Smooth muscle cell (in vitro differentiated cells): ENCODE data around the gene RAB1B. TPM values are rescaled to one million over a fixed set of nuclear protein-coding genes. Genes with fewer than 3 reads are reported as not detected.

Experiments used
- DNase-seq: peaks from one replicate; lab custom pipeline; 2025; ENCODE audit not compliant: unreplicated experiment; lab: John Stamatoyannopoulos, UW
- H2AFZ ChIP-seq: fragments of 200-600 bp; sonication (generic); 2 replicates; pipeline ENCODE4 v1.6.0; 2016; ENCODE audit warnings: antibody characterized with exemption, low read depth, mild to moderate bottlenecking
- H3F3A ChIP-seq: fragments of 200-600 bp; sonication (generic); 2 replicates; pipeline ENCODE4 v1.6.0; 2017; ENCODE audit warnings: antibody characterized with exemption, low read depth
- H3K27ac ChIP-seq: fragments of 200-600 bp; sonication (generic); 2 replicates; pipeline ENCODE4 v1.5.1; 2016; ENCODE audit warnings: low read depth, mild to moderate bottlenecking
- H3K27me3 ChIP-seq: fragments of 200-600 bp; sonication (generic); 2 replicates; pipeline ENCODE4 v1.6.1; 2016; ENCODE audit warnings: low read depth, mild to moderate bottlenecking
- H3K36me3 ChIP-seq: fragments of 200-600 bp; sonication (generic); 2 replicates; pipeline ENCODE4 v1.5.1; 2016; ENCODE audit warnings: low read depth
- H3K4me1 ChIP-seq: fragments of 200-600 bp; sonication (generic); 2 replicates; pipeline ENCODE4 v1.5.1; 2016; ENCODE audit warnings: low read depth
- H3K4me2 ChIP-seq: fragments of 200-600 bp; sonication (generic); 2 replicates; pipeline ENCODE4 v1.6.0; 2016; ENCODE audit warnings: mild to moderate bottlenecking
- H3K4me3 ChIP-seq: fragments of 200-600 bp; sonication (generic); 2 replicates; pipeline ENCODE4 v1.5.1; 2016; ENCODE audit warnings: mild to moderate bottlenecking
- H3K79me2 ChIP-seq: fragments of 200-600 bp; sonication (generic); 2 replicates; pipeline ENCODE4 v1.6.0; 2016; ENCODE audit warnings: low read depth, mild to moderate bottlenecking
- H3K9ac ChIP-seq: fragments of 200-600 bp; sonication (generic); 2 replicates; pipeline ENCODE4 v1.6.0; 2016; ENCODE audit warnings: low read depth
- H3K9me3 ChIP-seq: fragments of 200-600 bp; sonication (generic); replicated peaks from 2 replicates; pipeline ENCODE4 v1.5.1; 2016; ENCODE audit warnings: low read depth
- H4K20me1 ChIP-seq: fragments of 200-600 bp; sonication (generic); 2 replicates; pipeline ENCODE4 v1.6.0; 2016; ENCODE audit warnings: low read depth
- CTCF ChIP-seq: fragments of 200-600 bp; sonication (generic); IDR thresholded peaks from 2 replicates; pipeline ENCODE4 v1.5.1; 2017; ENCODE audit warnings: borderline replicate concordance, mild to moderate bottlenecking, antibody characterized with exemption; ENCODE audit not compliant: insufficient read depth, poor library complexity, severe bottlenecking
- WGBS: methylation state at CpG from one replicate; pipeline ENCODE4 v1.1.7; 2016; ENCODE audit warnings: low lambda C conversion rate; 5-methylcytosine and 5-hydroxymethylcytosine counted together
- polyA plus RNA-seq: library from polyadenylated mRNA; unstranded; fragments of >200 nt; fragmentation: Nextera tagmentation; extraction: Ambion mirVana; gene quantifications from 2 replicates; pipeline ENCODE4 v1.2.1, GENCODE V29; 2016
- total RNA-seq: library from RNA; depleted of rRNA; stranded (reverse); fragments of >200 nt; gene quantifications from 2 replicates; pipeline ENCODE4 v1.2.3, GENCODE V29; 2014

RAB1B gene
- total and polyA plus RNA-seq, 2 experiments from 2014 or later: 20.9 to 53.3 TPM

DNA sequence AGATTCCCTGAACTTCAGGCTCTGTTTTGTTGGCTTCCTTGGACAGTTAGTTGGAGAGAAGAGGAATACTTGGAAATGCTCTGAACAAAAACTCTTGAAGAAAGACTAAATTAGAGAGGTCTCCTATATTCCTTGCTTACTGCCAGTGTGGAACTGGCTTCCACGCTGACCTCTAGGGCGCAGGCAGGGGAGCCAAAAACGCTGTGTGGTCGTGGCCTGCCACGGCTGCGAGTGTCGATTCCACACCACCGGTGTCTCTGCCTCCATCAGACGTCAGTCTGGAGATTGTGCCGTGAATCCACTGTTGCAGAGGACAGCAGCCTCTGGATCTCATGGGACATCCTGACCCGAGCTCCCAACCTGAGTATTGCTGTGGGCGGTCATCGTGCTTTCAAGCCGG lies 37.5 kb upstream of the RAB1B start:
- Histone ChIP-seq H3K27me3 (no peaks in the 10 kb centered on the region), H3F3A (no peaks in the 10 kb centered on the region), H3K9me3 (no peaks in the 10 kb centered on the region), H3K79me2 (no peaks in the 10 kb centered on the region), H2AFZ (no peak overlapping the region), H3K4me3 (no peak overlapping the region), H3K4me2 (no peak overlapping the region), H3K9ac (no peak overlapping the region), H3K4me1 (no peaks in the 10 kb centered on the region), H3K36me3 (peaks cover 13% of the 10 kb centered on the region), H4K20me1 (peaks cover under 1% of the 10 kb centered on the region), H3K27ac (no peak overlapping the region)
- no peak for TF ChIP-seq CTCF
- DNase-seq: no peak
- 97% methylated on average over 14 of the region's 14 CpGs for WGBS

- DNase-seq: no peak
- H3K4me3 ChIP-seq: no peak overlapping the region
- no peaks in the 10 kb centered on the region for H4K20me1 ChIP-seq
- 90% methylated on average over 7 of the region's 7 CpGs for WGBS
- H3K9me3 ChIP-seq: no peaks in the 10 kb centered on the region
- no peak for TF ChIP-seq CTCF
- H3K79me2 ChIP-seq: no peaks in the 10 kb centered on the region
- no peaks in the 10 kb centered on the region for H3K4me1 ChIP-seq
- H3F3A ChIP-seq: no peaks in the 10 kb centered on the region
- no peak overlapping the region for H3K4me2 ChIP-seq
- H3K27me3 ChIP-seq: no peaks in the 10 kb centered on the region
- no peak overlapping the region for H3K27ac ChIP-seq
- H2AFZ ChIP-seq: no peak overlapping the region
- H3K36me3 ChIP-seq: peaks cover 13% of the 10 kb centered on the region
- no peak overlapping the region for H3K9ac ChIP-seq
Observed at GRCh38 chr11:66231561-66231960, 36.9 kb upstream of the RAB1B start.

DNA sequence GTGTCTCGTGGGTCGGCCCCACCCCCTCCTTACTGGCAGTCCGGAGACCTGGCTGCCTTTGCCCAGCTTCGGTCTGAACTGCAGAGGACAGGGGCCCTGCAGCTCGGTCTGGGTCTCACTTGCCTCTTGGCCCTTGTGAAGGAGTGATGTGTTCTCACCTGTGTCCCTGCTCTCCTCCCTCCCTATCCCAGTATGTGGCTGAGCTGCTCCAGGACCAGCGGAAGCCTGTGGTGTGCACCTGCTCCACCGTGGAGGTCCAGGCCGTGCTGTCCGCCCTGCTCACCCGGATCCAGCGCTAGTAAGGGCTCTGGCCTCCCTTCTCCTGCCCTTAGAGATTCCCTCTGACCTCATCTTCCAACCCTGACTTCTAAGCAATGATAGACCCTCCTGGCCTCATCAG lies 35.7 kb upstream of the RAB1B start:
- no peaks in the 10 kb centered on the region for H3F3A ChIP-seq
- peaks cover 10% of the 10 kb centered on the region for H3K36me3 ChIP-seq
- no peak for DNase-seq
- no peaks in the 10 kb centered on the region for H3K4me1 ChIP-seq
- no peaks in the 10 kb centered on the region for H3K27me3 ChIP-seq
- H3K79me2 ChIP-seq: no peaks in the 10 kb centered on the region
- H2AFZ ChIP-seq: no peak overlapping the region
- no peaks in the 10 kb centered on the region for H4K20me1 ChIP-seq
- no peak overlapping the region for H3K27ac ChIP-seq
- no peaks in the 10 kb centered on the region for H3K9me3 ChIP-seq
- WGBS: 94% methylated on average over 11 of the region's 11 CpGs
- no peak for TF ChIP-seq CTCF
- no peak overlapping the region for H3K4me2 ChIP-seq
- no peak overlapping the region for H3K4me3 ChIP-seq
- no peak overlapping the region for H3K9ac ChIP-seq

DNA sequence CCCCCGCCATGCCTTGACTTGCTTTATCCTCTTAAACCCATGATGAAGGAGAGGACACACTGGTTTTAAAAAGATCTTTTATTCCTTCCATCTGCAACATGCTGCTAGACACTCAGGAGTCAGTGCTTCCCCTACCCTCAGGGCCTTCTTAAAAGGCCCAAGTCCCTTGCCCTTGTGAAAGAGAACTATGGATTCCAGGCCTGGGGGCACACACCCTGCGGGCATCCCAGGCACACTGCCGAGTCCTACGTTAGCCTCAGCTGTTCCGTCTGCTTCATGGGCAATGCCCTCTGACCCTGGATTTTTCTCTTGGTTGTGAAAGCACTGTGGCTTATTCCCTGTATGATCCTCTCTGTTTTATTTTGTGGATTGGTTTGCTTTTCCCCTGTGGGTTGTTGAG lies 35.1 kb upstream of the RAB1B start:
- Histone ChIP-seq H3F3A (no peaks in the 10 kb centered on the region), H3K36me3 (peaks cover 6% of the 10 kb centered on the region), H3K4me1 (no peaks in the 10 kb centered on the region), H4K20me1 (no peaks in the 10 kb centered on the region), H3K27me3 (no peaks in the 10 kb centered on the region), H3K9ac (no peak overlapping the region), H2AFZ (no peak overlapping the region), H3K4me3 (no peak overlapping the region), H3K4me2 (no peak overlapping the region), H3K79me2 (no peaks in the 10 kb centered on the region), H3K9me3 (no peaks in the 10 kb centered on the region), H3K27ac (no peak overlapping the region)
- WGBS: 90% methylated on average over 5 of the region's 5 CpGs
- no peak for DNase-seq
- no peak for TF ChIP-seq CTCF
